Suppressor macrophage (primary cell): ENCODE data around the gene TRPC4.
"Not testable (repeated sequence)": the region's sequence is repeated elsewhere in the genome, so short reads cannot be mapped to it uniquely, and the experiment has no call there.

Source experiments
- DNase-seq, 4 experiments: peaks; one replicate each; pipeline ENCODE4 v3.0.0-alpha.2; 2020 to 2022

Gene TRPC4

DNA sequence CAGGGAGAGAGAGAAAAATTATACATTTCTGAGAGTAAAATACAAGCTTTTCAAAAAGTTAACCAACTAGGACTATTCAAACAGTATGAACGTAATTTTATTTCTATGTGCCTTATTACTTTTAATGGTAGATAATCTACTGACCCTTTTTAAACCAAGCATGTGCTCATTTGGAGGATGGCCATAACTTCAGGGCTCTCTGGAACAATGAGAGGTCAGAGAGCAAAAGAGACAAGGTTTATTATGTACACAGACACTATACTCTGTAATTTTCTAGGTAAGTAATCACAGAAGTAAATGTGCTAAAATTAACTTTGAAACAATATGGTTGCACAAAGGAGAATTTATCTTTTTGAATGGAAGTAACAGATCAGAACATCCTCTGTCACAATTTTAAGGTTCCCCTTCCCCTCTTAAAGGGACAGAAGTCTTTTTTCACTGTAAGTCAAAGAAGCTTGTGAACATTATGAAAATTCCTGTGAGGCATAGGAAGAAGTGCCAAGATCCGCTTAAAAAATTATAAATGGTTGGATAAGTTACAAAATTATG is 272.0 kb downstream of the TRPC4 start:
- no peak for DNase-seq

- DNase-seq, result no peak
Observed at GRCh38 chr13:37596805-37597204, 272.8 kb downstream of the TRPC4 start.

DNA sequence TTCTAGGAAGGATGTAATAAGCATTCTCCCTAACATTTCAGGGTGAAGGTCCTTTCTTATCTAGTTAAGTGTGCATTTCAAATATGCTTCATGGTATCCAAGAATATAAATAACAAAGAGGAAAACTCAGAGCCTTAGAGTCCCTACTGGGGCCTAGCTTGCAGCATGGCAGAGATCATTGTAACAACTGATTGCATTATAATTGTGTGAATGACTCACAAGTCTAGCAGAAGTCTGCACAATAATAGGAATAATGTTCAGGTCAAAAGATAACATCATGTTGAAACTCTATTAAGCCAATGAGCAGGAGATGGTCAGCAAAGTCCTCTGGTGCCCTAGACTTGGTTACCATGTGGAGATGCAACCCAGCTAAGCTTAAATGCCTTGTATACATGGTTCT is 274.4 kb downstream of the TRPC4 start:
- no peak for DNase-seq

- no peak for DNase-seq
Observed at GRCh38 chr13:37594550-37594949, 275.0 kb downstream of the TRPC4 start.

DNA sequence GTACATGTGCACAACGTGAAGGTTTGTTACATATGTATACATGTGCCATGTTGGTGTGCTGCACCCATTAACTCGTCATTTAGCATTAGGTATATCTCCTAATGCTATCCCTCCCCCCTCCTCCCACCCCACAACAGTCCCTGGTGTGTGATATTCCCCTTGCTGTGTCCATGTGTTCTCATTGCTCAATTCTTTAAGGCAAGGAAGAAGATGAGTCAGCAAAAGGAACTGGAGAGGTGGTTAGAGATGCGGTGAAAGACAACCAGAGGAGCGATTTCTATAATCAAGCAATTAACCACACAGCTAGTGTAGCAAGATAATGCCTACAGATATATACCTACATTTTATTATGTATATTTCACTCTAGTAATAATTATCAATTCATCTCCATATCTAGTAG is 280.2 kb downstream of the TRPC4 start:
- DNase-seq, result not testable (repeated sequence)

DNA sequence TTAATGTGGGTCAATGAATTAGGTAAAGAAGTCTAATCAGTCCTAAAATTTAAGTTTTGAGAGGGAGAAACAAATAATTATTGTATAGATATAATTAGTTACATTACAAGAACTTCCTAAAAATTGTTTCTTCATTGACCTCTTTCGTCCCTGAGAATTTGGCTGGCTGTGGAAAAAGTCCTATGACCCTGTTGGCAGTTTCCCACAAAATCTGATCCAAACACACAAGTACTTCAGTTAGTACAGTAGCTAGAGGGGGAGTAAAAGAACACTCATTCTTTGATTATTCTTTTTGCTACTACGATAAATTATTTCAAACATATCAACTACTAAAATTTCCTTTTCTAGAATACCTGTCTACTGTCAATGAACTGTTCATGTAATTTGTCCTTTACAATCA is 282.3 kb downstream of the TRPC4 start:
- no peak for DNase-seq
